Stimulated activated CD4-positive, alpha-beta T cell treated with anti-CD3 and anti-CD28 coated beads, TNF-alpha, amount 100 ng/mL, for 24 hours (primary cell): ENCODE results near the gene NOC2L.

Source experiments
- DNase-seq, 3 experiments: peaks; one replicate each; pipeline ENCODE4 v3.0.0-alpha.2; 2020; ENCODE audit warnings: low read depth in 3 of 3

Gene NOC2L

DNA sequence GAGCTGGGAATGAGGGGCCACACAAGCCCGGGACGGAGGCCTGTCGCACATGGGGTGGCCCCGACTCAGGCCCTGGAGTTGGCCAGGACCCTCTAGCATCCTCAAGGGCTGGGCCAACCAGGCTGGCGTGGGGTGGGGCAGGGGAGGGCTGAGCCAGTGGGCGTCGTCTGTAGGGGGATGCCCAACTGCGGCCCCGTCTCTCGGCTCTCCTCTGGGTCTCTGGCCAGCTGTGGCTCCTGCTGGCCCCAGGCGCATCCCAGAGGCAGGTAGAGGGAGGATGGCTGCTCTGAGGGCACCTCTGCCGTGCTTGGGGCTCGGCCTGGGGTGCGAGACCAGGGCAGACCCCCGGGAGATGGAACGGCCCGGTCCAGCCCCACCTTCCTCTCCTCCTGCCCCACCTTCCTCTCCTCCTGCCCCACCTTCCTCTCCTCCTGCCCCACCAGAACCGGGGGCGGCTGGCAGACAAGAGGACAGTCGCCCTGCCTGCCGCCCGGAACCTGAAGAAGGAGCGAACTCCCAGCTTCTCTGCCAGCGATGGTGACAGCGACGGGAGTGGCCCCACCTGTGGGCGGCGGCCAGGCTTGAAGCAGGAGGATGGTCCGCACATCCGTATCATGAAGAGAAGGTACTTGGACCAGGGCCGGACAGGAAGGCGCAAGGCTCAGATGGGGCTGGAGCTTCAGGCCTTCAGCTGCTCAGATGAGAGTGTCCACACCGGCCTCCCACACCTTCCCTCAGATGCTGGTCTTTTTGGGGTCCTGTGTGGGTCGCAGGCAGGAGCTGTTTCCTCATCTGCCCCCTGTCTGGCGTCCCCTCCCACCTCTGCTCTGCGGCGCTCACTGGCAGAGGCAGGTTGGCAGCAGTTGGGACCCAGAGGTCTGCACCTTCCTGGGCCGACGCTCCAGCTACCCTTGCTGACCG, 29.1 kb downstream of the NOC2L start:
- DNase-seq: no peak

DNA sequence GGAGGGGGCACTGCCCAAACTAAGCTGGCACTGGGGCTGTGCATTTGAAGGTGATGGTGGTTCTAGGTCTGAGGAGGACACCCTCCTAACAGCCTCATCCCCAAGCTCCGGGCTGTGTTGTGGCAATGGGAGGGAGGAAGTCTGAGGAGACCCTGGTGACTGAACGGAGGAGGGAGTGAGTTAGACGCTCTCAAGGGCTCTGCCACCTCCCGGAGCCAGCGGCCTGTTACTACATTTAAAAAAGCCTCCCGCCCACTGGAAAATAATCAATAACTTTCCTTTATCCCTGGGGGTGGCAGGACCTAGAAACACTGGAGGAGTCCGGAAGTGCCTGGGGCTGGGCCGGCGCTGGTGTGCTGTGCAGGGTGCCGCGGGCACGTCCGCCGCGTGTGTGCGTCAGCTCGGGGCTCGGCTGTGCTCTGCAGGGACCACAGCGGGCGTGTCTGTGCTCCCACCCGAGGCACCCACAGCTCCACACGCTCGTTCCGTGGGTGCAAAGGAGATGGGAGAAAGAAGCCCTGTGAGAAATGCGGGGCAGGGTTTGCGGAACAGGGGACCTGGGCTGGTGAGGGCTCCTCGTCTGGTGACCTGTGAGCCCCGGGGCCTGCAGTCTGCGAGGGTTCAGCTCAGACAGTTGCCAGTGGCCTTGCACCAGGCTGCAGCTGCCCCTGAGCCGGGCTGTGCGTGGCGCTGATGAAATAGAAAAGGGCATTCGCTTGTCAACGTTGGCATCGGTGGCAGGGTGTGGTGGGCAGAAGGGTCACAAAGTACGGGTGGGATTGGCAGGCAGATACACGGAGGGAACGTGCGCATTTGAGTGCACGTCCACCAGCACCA, 30.0 kb downstream of the NOC2L start:
- no peak for DNase-seq

DNA sequence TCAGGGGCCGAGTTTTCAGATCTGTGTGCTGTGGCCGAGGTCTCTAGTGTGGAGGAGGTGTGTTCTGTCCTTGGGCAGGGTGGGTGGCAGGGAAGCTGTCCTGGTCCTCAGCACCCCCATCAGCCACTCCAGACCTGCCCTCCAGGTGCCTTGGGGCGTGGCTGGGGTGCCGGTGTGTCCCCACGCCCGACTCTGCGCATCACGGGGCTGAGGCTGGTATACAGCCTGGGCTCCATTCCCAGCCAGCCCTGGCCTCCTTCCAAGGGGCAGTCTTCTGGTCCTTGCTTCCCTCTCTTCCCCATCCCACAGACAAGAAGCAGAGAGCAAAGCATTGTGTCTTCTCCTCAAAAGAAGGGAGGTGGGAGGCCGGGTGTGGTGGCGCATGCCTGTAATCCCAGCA, 31.3 kb downstream of the NOC2L start:
- DNase-seq: no peak

DNA sequence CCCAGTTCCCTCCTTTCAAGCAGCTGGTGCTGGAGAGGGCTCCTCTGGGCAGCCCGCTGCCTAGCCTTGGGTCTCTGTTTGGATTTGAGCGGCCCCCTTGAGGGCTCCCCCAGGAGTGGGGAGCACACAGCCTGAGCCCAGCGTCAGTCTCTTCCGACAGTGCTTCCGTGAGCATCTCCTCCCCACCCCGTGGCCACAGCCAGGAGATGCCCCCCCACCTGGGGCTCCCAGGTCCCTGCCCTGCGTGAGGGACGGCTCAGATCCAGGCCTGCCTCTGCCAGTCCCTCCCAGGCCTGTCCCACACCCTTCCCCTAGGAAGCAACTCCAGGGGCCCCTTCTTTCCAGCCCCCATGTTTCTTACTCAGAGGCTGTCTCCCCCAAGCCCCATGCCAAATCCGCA, 31.8 kb downstream of the NOC2L start:
- no peak for DNase-seq

DNA sequence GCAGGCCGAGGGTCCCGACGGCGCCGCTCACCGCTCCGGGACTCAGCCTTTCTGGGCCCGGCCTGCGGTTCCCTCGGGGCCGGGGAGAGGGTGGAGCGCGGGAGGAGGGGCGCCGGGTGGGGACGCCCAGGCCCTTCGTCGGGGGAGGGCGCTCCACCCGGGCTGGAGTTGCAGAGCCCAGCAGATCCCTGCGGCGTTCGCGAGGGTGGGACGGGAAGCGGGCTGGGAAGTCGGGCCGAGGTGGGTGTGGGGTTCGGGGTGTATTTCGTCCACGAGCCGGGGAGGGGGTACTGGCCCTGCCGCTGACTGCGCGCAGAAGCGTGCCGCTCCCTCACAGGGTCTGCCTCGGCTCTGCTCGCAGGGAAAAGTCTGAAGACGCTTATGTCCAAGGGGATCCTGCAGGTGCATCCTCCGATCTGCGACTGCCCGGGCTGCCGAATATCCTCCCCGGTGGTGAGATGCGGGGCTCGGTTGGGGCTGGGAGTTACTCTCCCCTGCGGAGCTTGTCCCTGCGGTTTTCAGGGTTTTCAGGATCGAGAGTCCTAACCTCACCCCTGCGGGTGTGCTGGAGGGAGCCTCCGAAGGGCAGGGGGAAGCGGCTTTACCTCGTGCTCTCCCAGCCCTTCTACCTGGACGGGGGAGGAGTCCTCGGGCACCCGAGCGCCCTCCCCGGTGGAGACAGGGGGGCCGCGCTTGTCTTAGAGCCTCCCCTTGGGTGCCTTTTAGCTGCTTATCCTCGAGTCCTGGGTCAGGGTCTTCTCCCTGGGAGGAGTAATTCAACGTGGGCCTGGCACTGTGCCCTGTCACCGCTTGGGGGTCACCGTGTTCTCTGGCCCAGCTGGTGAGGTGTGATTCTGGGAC, 33.3 kb downstream of the NOC2L start:
- DNase-seq: no peak

DNA sequence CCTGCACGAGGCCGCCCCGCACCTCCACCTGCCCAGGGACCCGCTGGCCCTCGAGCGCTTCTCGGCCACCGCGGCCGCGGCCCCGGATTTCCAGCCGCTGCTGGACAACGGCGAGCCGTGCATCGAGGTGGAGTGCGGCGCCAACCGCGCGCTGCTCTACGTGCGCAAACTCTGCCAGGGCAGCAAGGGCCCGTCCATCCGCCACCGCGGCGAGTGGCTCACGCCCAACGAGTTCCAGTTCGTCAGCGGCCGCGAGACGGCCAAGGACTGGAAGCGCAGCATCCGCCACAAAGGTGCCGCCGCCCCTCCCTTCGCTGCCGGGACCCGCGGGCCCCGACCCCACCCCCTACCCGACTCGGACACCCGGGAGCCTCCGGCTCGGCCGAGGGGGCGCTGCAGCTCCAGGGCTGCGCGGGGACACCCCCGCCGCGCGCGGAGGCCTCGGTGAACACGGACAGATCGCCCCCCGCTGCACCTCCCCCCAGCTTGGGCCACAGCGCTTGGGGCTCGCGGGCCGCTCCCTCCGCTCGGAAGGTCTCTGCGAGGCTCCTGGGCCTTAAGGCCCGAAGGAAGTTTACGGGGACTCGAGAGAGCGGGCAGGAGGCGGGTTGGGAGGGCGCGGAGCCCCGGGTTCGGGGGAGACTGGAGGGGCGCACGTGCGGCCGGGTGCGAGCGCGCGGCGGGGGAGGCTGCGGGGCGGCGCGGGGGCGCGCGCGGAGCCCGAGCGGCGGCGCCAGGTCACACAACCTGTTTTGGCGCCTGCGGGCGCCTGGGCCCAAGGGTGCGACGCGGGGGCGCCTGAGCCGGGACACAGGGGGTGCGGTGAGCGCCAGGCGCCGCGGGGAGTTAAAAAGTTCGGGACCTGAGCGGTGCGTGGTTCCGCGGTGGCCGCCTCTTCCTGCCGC, 34.1 kb downstream of the NOC2L start:
- no peak for DNase-seq

DNA sequence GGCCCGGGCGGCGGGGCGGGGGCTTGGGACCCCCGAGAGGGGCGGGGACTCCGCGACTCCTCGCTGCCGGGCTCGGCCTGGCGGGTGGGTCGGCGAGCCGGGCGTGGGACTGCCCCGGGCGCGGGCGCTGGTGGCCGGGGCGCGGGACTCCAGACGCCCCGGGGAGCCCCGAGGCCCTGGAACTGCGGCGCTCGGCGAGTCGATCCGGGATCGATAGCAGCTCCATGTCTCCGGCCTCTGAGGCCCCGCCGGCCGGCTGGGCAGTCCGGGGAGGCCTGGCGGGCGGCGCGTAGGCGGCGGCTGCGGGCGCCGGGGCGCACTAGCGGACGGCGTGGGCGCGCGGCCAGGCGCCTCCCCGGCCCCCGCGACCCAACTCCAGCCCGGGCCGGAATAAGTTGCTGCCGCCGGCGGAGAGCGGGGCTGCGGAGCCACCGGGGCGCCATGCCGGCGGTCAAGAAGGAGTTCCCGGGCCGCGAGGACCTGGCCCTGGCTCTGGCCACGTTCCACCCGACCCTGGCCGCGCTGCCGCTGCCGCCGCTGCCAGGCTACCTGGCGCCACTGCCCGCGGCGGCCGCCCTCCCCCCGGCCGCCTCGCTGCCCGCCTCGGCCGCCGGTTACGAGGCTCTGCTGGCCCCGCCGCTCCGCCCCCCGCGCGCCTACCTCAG, 34.9 kb downstream of the NOC2L start:
- DNase-seq: no peak

DNA sequence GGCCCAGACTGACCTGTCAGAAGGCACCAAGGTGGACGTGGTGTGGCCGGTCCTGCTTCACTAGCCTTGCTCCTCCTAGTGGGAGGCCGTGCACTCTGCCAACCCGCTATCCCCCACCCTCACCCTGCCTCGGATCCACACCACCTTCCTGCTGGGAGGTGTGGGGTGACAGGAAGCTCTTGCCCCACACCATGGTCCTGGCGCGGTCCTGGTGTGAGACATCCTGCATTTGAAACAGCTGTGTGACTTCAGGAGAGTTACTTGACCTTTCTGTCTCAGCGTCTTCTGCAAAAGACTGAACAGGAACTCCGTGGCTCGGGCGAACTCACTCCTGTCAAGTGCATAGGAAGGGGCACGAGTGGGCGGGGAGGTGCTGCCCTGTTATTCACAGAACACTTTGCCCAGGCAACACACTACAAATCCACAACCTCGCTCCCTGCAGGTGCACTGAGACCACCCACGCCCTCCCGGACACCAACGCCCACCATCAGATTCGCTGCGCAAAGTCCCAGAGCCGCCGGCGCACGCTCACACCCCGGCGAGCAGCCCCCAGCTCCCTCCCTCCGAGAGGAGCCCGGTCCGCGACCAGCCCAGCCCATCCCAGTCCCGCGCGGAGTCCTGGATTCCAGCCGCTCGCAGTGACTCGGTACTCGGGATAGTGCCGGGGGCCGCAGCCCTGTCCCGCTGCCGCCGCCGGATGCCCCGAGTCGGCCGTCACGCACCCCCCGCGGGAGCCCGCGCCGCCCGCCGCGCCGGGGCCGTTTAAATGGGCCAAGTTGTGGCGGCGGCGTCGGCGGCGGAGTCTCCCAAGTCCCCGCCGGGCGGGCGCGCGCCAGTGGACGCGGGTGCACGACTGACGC, 35.7 kb downstream of the NOC2L start, which contains the start of gene SAMD11:
TSS of gene SAMD11 (plus strand) at position 793 of the 860 bp plus-strand sequence. CDS start 509 bp downstream, outside the sequence.
- DNase-seq: peak in 2 of 3 experiments; percentile 38 to 51

DNA sequence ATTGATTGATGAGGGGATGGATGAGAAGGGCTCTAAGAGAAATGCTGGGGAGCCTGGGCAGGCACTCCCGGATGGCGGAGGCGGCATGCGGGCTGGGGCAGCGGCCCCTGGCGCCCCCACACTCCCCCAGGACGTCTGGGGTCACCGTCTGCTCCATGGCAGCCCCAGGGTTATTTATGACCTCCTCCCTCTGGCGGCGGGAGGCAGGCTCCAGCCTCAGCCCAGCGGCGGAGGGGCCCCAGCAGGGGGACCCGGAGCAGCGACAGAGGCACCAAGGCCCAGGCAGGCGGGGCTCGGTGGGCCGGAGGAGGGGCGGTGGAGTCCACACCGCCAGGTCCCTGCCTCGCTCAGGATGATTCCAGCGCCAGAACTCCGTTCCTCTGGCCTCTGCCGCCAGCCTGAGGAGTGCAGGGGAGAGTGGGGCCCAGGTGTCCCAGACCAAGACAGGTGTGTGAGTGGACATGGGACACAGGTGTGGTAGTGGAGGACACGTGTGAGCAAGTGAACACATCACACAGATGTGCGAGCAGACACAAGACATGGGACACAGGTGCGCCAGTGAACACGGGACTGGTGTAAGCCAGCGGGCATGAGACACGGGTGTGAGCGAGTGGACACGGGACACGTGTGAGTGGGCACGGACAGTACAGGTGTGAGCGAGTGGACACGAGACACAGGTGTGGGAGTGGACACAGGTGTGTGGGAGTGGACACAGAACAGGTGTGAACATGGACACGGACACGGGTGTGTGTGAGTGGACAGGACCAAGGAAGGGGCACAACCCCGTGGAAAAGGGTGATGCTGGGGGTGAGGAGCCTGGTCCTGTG, 37.8 kb downstream of the NOC2L start:
- DNase-seq: no peak

DNA sequence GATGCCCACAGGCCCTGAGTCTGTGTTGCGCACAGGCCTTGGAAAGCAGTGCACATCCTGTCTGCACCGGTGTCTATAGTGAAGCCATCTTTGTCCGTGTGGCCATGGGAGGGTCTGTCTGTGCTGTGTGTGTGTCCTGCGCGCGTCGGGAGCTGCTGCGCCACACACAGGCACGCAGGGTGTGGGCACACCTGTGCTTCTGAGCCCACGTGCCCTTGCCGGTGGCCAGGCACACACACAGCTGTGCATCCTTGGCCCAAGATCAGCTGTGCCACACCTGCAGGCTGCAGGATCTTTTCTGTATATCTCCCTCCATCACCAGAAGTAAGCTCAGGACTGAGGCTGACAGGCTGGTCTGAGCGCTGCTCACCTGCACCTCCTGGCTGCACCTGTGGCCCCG, 38.5 kb downstream of the NOC2L start:
- no peak for DNase-seq

DNA sequence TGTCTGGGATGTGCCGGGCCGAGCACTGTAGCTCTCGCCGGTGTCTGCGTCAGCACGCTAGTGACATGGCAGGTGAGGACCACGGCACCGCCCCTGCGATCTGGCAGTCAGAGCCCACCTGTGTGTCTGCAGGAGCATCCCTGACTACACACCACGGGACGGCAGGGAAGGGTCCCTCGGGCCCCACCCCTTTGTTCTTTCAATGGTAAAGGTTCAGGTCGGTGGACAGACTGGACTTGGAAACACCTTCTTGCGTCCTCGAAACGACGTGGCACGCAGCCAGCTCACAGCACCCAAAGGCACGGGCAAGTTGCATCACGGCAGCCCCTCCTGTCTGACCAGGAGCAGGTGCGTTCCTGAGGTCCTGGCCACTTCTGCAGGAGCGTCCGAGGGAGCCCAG, 39.0 kb downstream of the NOC2L start:
- DNase-seq: no peak

DNA sequence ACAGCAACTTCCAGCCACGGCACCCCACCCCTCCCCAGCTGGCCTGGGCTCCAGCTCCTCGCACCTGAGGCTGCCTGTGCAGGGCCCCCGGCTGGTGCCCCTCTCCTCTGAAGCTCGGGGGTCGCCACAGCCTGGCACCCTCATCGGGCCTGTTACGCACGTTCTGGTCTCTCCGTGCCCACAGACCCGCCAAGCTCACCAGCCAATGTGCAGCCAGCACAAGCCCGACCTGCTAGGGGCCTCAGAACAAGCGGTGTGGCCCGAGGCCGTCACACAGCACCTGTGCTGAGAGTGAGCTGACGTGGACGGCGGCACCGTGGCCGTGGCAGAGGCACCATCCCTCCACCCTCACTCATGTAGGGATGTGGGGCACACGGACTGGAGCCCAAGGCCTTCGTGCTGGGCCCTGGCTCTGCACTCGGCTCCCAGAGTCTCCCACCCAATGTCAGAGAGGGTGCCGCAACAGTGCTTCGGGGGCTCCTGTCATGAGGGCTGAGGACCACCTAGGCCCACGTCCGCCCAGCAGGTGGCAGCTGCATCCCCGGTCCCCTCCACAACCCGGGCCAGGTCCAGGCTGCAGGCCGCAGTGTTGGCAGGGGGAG, 39.7 kb downstream of the NOC2L start:
- no peak for DNase-seq

DNA sequence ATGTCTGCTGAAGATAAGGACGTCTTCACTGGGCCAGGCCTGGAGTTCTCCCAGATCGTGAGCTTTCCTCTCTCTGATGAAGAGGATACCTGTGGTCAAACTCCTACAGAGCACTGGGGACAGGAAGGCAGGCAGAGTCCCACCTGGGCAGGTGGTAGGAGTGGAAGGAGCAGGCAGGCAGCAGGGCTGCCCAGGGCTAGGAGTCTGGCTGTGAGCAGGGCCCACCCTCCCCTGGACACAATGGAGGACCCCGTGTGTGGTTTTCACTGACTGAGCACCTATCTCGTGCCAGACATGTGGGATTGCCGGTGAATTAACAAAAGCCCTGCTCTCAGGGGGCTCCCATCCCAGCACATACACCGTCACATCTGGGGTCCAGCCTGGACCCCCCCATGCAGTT, 40.2 kb downstream of the NOC2L start:
- no peak for DNase-seq

DNA sequence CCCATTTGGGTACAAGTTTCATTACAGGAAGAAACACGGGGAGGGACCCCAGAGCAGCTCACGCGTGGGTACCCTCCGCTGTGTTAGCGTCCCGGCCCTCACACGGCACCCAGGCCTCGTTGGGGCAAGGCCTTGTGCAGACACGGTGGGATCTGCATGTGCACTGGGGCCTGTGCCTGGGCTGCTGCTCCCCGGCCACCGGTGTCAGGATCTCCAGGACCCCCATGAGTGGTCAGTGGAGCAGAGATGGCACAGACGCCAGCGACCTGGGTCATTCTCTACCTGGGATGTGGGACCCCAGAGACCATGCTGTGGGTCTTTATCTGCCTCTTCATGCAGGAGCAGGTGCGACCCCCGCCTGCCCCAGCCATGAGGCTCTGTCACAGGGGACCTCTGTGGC, 40.7 kb downstream of the NOC2L start:
- DNase-seq: no peak

DNA sequence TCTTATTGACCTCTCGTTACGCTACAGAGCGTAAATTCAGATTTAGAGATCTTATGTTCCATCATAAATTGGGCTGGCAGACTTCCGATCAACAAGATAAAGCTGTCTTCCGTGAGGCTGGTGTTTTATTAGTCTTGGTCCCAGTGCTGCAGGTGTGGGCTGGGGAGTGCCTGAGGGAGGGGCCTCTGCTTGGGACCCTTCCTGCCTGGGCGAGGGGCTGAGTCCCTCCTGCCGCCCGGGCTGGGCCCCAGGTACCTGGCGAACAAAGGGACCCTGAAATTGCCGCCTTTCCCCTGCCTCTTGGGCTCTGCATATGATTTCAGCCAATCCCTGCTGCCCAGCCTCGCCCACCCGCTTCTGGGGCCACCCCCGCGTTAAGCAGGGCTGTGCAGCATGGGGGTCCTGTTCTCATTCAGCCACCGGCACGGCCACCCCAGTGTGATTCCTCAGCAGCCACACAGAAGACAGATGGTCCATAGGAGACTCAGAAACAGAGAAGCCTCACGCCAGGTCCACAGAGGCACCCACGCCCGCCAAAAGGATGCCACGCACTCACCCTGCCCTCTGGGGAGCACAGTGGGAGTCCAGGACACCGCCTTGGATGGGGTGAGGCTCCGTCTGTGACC, 41.5 kb downstream of the NOC2L start:
- no peak for DNase-seq

DNA sequence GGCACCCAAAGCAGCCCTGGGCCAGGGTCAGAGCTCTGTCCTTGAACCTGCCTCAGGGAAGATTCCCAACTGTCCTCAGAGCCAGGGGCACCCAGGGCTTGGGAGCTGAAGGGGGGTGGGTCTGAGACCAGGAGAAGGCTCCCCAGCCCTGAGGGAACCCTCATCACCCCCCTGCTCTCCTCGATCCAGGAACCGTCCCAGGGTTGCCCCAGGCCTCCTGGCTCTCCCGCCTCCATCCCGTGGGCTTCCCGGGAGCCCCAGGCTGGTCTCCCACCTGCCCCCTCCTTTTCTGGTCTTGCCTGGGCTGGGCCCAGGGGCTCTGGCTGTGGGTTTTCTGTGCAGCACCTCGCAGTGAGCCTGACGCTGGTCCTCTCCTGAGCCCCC, 42.0 kb downstream of the NOC2L start:
- DNase-seq: no peak
